ENCODE results near the gene UNC5A. TPM values are rescaled to one million over a fixed set of nuclear protein-coding genes. Genes with fewer than 3 reads are reported as not detected.

The UNC5A gene
- total and polyA plus RNA-seq, 3 donors from 2014 or later = 1.7 to 2.0 (median 1.8) TPM

GRCh38 chr5:176918613-176919012 lies 108.3 kb downstream of the UNC5A start:
- no peaks in the 10 kb centered on the region for H3K4me1 ChIP-seq
- H3K27ac ChIP-seq = no peak overlapping the region
- H3K36me3 ChIP-seq (ENCODE audit: low read depth, missing control alignments) = no peaks in the 10 kb centered on the region
- no peaks in the 10 kb centered on the region for H3K27me3 ChIP-seq
- no peak for DNase-seq
- 93% methylated on average over 6 of the region's 6 CpGs for WGBS, 2 donors
- H3K4me3 ChIP-seq = no peak overlapping the region
- no peaks in the 10 kb centered on the region for H3K9me3 ChIP-seq
- no peak for TF ChIP-seq POLR2A (IDR thresholded peaks at IDR 0.05)
- TF ChIP-seq, protein P1, sequence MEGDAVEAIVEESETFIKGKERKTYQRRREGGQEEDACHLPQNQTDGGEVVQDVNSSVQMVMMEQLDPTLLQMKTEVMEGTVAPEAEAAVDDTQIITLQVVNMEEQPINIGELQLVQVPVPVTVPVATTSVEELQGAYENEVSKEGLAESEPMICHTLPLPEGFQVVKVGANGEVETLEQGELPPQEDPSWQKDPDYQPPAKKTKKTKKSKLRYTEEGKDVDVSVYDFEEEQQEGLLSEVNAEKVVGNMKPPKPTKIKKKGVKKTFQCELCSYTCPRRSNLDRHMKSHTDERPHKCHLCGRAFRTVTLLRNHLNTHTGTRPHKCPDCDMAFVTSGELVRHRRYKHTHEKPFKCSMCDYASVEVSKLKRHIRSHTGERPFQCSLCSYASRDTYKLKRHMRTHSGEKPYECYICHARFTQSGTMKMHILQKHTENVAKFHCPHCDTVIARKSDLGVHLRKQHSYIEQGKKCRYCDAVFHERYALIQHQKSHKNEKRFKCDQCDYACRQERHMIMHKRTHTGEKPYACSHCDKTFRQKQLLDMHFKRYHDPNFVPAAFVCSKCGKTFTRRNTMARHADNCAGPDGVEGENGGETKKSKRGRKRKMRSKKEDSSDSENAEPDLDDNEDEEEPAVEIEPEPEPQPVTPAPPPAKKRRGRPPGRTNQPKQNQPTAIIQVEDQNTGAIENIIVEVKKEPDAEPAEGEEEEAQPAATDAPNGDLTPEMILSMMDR (IDR thresholded peaks at IDR 0.05) = no peak
- intact Hi-C loops (cut with DNase I; ENCODE audit: low total_unique reads) = no loop called here

DNA sequence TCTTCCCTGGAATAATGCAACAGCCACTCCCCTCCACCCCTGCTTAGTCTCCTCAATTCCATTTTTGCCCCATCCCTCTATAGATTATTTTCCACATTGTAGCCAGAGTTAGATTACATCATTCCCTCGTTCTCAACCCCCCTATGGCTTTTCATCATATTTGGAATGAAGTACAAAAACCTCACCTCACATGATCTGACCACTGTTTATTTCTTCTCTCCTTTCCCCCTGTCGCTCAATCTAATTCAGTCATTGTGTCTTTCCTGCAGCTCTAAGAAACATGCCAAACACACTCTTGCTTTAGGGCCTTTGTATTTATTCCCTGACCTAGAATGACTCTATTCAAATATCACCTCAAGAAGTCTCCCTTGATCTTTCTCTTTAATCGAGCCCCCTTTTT lies 111.4 kb downstream of the UNC5A start:
- no peak for DNase-seq
- intact Hi-C loops (cut with DNase I; ENCODE audit: low total_unique reads) = no loop called here
- H3K36me3 ChIP-seq (ENCODE audit: low read depth, missing control alignments) = no peaks in the 10 kb centered on the region
- H3K4me3 ChIP-seq = no peak overlapping the region
- 88 to 91% methylated on average over 3 of the region's 3 CpGs for WGBS, 2 donors
- no peaks in the 10 kb centered on the region for H3K9me3 ChIP-seq
- no peaks in the 10 kb centered on the region for H3K4me1 ChIP-seq
- TF ChIP-seq, protein P1 (IDR thresholded peaks at IDR 0.05) = no peak
- TF ChIP-seq POLR2A (IDR thresholded peaks at IDR 0.05) = no peak
- no peak overlapping the region for H3K27ac ChIP-seq
- no peaks in the 10 kb centered on the region for H3K27me3 ChIP-seq

GRCh38 chr5:176922817-176923216 lies 112.5 kb downstream of the UNC5A start:
- Histone ChIP-seq H3K4me1 (no peaks in the 10 kb centered on the region), H3K27me3 (no peaks in the 10 kb centered on the region), H3K4me3 (no peak overlapping the region), H3K9me3 (no peaks in the 10 kb centered on the region), H3K27ac (no peak overlapping the region), H3K36me3 (ENCODE audit: low read depth, missing control alignments) (no peaks in the 10 kb centered on the region)
- no peak for TF ChIP-seq POLR2A (IDR thresholded peaks at IDR 0.05)
- TF ChIP-seq, protein P1 (IDR thresholded peaks at IDR 0.05) = no peak
- no peak for DNase-seq
- 72 to 82% methylated on average over 2 of the region's 2 CpGs for WGBS, 2 donors
- intact Hi-C loops (cut with DNase I; ENCODE audit: low total_unique reads) = no loop called here

DNA sequence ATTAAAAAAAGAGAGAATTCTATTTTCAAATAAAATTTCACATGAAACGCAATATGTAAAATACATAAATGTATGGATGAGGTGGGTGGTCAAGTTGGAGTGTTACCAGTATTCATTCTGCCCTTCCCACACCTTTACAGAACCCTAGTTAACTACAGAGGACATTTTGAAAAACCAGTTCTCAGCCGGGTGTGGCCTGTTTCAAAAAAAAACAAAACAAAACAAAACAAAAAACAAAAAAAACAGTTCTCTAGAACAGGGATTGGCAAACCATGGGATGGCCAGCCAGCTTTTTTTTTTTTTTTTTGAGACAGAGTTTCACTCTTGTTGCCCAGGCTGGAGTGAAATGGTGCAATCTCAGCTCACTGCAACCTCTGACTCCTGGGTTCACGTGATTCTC lies 117.2 kb downstream of the UNC5A start:
- Histone ChIP-seq H3K27me3 (no peaks in the 10 kb centered on the region), H3K9me3 (no peaks in the 10 kb centered on the region), H3K4me1 (no peaks in the 10 kb centered on the region), H3K27ac (no peak overlapping the region), H3K4me3 (no peak overlapping the region), H3K36me3 (ENCODE audit: low read depth, missing control alignments) (no peaks in the 10 kb centered on the region)
- intact Hi-C loops (cut with DNase I; ENCODE audit: low total_unique reads) = no loop called here
- DNase-seq = no peak
- no peak for TF ChIP-seq POLR2A (IDR thresholded peaks at IDR 0.05)
- TF ChIP-seq, protein P1 (IDR thresholded peaks at IDR 0.05) = no peak
- 89 to 90% methylated on average over 3 of the region's 3 CpGs for WGBS, 2 donors

DNA sequence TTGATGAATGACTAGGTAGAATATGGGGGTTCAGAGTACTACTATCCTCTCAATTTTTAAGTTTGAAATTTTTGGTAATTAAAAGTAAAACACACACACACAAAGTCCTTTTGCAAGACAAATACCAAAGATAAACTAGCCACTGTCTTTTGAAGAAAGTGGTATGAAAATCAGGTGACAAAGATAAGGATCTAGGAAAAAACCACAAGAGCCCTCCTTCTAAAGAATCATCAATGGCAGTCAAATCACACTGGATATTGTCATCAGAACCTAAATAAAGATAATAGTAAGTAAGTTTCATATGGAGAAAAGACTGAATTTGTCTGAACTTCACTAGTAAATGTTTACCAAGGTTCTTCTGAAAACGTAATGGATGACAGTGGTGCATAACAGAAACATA lies 119.3 kb downstream of the UNC5A start:
- intact Hi-C loops (cut with DNase I; ENCODE audit: low total_unique reads) = no loop called here
- Histone ChIP-seq H3K27ac (no peak overlapping the region), H3K27me3 (no peaks in the 10 kb centered on the region), H3K9me3 (no peaks in the 10 kb centered on the region), H3K4me3 (no peak overlapping the region), H3K36me3 (ENCODE audit: low read depth, missing control alignments) (no peaks in the 10 kb centered on the region), H3K4me1 (no peaks in the 10 kb centered on the region)
- no peak for DNase-seq
- 84 to 96% methylated on average over 1 of the region's 1 CpG for WGBS, 2 donors
- TF ChIP-seq POLR2A (IDR thresholded peaks at IDR 0.05) = no peak
- TF ChIP-seq, protein P1 (IDR thresholded peaks at IDR 0.05) = no peak

All from testis (tissue), 3 donors.